ENCODE results near the gene RGS11. TPM values are rescaled to one million over a fixed set of nuclear protein-coding genes. Genes with fewer than 3 reads are reported as not detected.

Gene RGS11
- total and polyA plus RNA-seq, 2 of the 4 experiments (the other 2 are of a cell fraction), result under 0.01 to 0.48 TPM

DNA sequence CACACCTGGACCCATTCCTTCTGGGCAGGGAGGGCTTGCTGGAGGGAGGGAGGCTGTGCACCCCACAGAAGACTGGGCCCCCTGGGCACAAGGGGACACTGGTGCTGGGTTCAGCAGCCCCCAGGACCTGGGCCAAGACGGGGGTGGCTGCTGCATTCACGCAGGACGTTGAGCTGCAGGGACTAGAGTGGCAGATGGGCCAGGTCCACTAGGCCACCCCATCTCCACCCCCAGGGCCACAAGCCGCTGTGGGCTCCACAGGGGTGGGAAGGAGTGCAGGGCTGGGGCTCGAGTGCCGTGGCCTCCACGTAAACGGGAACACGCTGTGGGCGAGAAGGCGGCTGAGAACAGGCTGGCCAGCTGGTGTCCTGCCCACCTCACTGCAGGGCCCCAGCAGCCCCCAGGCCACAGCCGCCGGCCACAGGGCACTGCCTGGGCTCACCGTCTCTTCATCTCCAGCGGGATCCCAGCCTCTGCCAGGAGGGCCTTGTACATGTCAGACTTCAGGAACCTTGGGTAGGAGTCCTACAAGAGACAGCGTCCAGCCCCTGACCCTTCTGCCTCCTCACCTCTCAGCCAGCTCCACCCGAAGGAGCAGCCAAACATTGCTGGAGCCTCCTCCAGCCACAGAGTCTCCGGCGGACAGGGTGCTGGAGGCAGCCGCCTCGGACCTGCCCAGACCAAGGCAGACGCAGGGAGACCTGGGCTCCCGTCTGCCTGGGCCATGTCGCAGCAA, 6.5 kb downstream of the RGS11 start:
- H3K4me2 ChIP-seq (ENCODE audit: low read depth, low read length), result no peak overlapping the region
- no peaks in the 10 kb centered on the region for H4K20me1 ChIP-seq (ENCODE audit: insufficient read depth, low read length)
- H3K36me3 ChIP-seq (ENCODE audit: control insufficient read depth, insufficient read depth, low read length), result peaks cover 5% of the 10 kb centered on the region
- no peak overlapping the region for H4K8ac ChIP-seq (ENCODE audit: low read depth in 2 of 2, low read length in 2 of 2)
- 84% methylated on average over 16 of the region's 24 CpGs; no CpG with 5 or more reads in 1 of the 2 experiments for WGBS, 2 experiments (ENCODE audit: extremely low coverage in 2 of 2, insufficient read length in 1 of 2)
- no peak for ATAC-seq (ENCODE audit: low read depth)
- H4K91ac ChIP-seq (ENCODE audit: insufficient read depth, low read depth, low read length), result no peak overlapping the region
- H3K4me1 ChIP-seq (ENCODE audit: control insufficient read depth, insufficient read depth, low read length), result no peaks in the 10 kb centered on the region
- BruUV-seq (replicated peaks), result no TSS peak
- no peak overlapping the region for H2AK5ac ChIP-seq (ENCODE audit: low read depth, low read length)
- H3K9me1 ChIP-seq (ENCODE audit: insufficient read depth, low read length), result peaks cover 3% of the 10 kb centered on the region
- CTCF ChIA-PET, result no interaction called here
- no peak overlapping the region for H2BK20ac ChIP-seq (ENCODE audit: low read depth, low read length)
- H3K9ac ChIP-seq (ENCODE audit: low read depth, low read length), result no peak overlapping the region
- no peak overlapping the region for H2BK15ac ChIP-seq (ENCODE audit: low read depth, low read length)
- POLR2A ChIA-PET (ENCODE audit: unreplicated experiment), result no interaction called here
- in situ Hi-C loops (cut with MboI; ENCODE audit: low sequenced_read_pairs) (no loop called here), intact Hi-C loops (cut with micrococcal nuclease) (no loop called here), dilution Hi-C loops (cut with HindIII; ENCODE audit: low sequenced_read_pairs, unreplicated experiment) (no loop called here)
- no peak overlapping the region for H3K18ac ChIP-seq (ENCODE audit: low read depth, low read length)
- peaks cover 1% of the 10 kb centered on the region; the same call in 1 of the 2 replicates for H3K27me3 ChIP-seq (ENCODE audit: control insufficient read depth, insufficient read depth, low read length)
- H3K14ac ChIP-seq (replicated peaks; ENCODE audit: low read depth, low read length), result no peak overlapping the region
- H4K5ac ChIP-seq (ENCODE audit: low read depth, low read length), result no peak overlapping the region
- no peak overlapping the region for H2AK9ac ChIP-seq (replicated peaks; ENCODE audit: low read depth, low read length, poor library complexity)
- H3K79me1 ChIP-seq (ENCODE audit: low read depth in 1 of 2, low read length in 2 of 2), result no peaks in the 10 kb centered on the region
- H3K9me3 ChIP-seq (ENCODE audit: control insufficient read depth, insufficient read depth, low read length), result no peaks in the 10 kb centered on the region
- no peak for DNase-seq
- H3K4me3 ChIP-seq (ENCODE audit: insufficient read depth, low read depth, low read length), result no peak overlapping the region
- H3K56ac ChIP-seq (ENCODE audit: extremely low read depth, insufficient read depth, low read length), result no peak overlapping the region
- H3K27ac ChIP-seq (ENCODE audit: insufficient read depth, low read length), result no peak overlapping the region
- no peak overlapping the region for H3K4ac ChIP-seq (ENCODE audit: low read depth, low read length)
- no peak overlapping the region for H2AFZ ChIP-seq (replicated peaks; ENCODE audit: low read length, poor library complexity)
- TF ChIP-seq CHD1 (IDR thresholded peaks at IDR 0.05; ENCODE audit: low read depth, low read length), result no peak
- no peak overlapping the region for H2BK5ac ChIP-seq (ENCODE audit: low read depth, low read length, poor library complexity, severe bottlenecking)
- no peak overlapping the region for H2BK120ac ChIP-seq (ENCODE audit: low read depth, low read length)
- H3K23ac ChIP-seq (ENCODE audit: low read depth, low read length), result no peak overlapping the region
